Right cardiac atrium (tissue), 5 donors: ENCODE results near the gene PTPRM. TPM values are rescaled to one million over a fixed set of nuclear protein-coding genes. Genes with fewer than 3 reads are reported as not detected.

Experiments used
- ATAC-seq, 2 donors: fragments of 200-7000 bp; cut with Tn5 transposase; one replicate each; pipeline versions ENCODE4 v1.8.0 to v1.9.1; 2020; ENCODE audit warnings: moderate library complexity in 2 of 2, mild to moderate bottlenecking in 1 of 2
- DNase-seq, 3 donors: peaks; one replicate each; pipeline ENCODE4 v3.0.0-alpha.2; 2020
- H3K27ac ChIP-seq: one replicate; pipeline ENCODE4 v1.5.1; 2013; ENCODE audit warnings: mild to moderate bottlenecking, low read length, control low read depth, moderate library complexity
- H3K27me3 ChIP-seq: one replicate; pipeline ENCODE4 v1.6.1; 2013; ENCODE audit not compliant: control insufficient read depth, insufficient read depth
- H3K4me1 ChIP-seq: one replicate; pipeline ENCODE4 v1.6.1; 2013; ENCODE audit warnings: low read length; ENCODE audit not compliant: control insufficient read depth, insufficient read depth
- H3K4me3 ChIP-seq: one replicate; pipeline ENCODE4 v1.5.1; 2013; ENCODE audit warnings: low read length, control low read depth
- H3K9me3 ChIP-seq: one replicate; pipeline ENCODE4 v1.6.1; 2013; ENCODE audit warnings: low read length; ENCODE audit not compliant: control insufficient read depth
- whole genome bisulfite sequencing: extraction: QIAGEN DNeasy Blood & Tissue Kit; methylation state at CpG from one replicate; pipeline ENCODE4 v1.1.7; 2013; 5-methylcytosine and 5-hydroxymethylcytosine counted together
- intact Hi-C, 4 donors: fragments of 100-400 bp; cut with DNase I; formaldehyde crosslinking; loops; one replicate each; pipeline versions ENCODE4 v1.11.0 to v1.14.0; 2022 to 2023
- polyA plus RNA-seq: library from polyadenylated mRNA; stranded (reverse); fragments of 200-250 nt; gene quantifications from one replicate; pipeline ENCODE4 v1.2.3, GENCODE V29; 2013
- total RNA-seq, 4 donors: library from RNA; stranded (reverse); fragmentation: NEBNext Ultra II Directional; extraction: Animal tissue kit (Norgen Biotek cat#: 25700); gene quantifications; one replicate each; pipeline ENCODE4 v1.2.1, GENCODE V29; 2021
- donor health status: healthy with polysubstance abuse.
- donor health status: DM: no; HTN: yes; CAD: no.
- donor health status: DM: no; HTN: no; CAD: no.
- donor health status: DM: no; HTN: yes; CAD: no; lungs with severe emphysema.
- donor health status: DM: yes; HTN: yes; CAD: no.

Gene PTPRM
- total and polyA plus RNA-seq, 5 donors, result 55.1 to 81.5 (median 63.4) TPM

DNA sequence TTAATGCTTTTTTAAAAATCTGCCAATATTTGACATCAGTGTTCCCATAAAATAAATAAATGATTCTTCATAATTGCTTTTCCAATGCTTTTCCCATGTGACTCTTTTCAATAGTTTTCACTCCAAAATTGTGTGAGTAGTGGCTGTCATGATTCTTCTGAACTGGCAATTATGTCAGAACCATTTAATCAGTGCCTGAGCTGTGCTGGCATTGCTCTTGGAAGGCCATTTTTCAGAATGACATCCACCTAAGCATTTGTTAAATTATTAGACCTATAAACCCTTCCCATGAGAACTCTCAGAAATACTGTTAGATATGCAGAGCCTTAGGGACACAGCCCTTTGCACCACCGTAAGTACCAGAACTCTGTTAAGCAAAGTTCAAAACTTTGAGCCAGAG lies 707.3 kb downstream of the PTPRM start:
- WGBS, result 98% methylated on average over 1 of the region's 1 CpG
- Histone ChIP-seq H3K27ac (no peak overlapping the region), H3K4me1 (no peaks in the 10 kb centered on the region), H3K9me3 (no peaks in the 10 kb centered on the region), H3K4me3 (no peak overlapping the region), H3K27me3 (no peaks in the 10 kb centered on the region)
- ATAC-seq (no peak), DNase-seq (no peak)
- intact Hi-C loops, result no loop called here

DNA sequence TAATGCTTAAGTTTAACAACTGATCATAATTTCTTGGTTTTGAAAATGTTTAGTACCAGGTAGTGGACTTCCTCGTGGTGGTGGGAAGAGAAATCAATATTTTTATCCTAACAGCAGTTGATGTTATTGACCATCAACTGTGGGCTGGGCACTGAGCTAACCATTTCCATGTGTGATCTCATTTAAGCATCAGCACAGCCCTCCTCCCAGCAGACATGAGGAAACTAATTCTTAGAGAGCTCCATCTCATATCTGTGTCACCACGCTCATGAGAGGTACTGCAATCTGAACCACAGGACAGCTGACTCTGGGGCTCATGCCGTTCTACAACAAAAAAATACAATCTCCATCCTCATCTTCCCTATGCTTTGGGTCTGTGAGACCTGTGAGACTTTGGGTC lies 709.3 kb downstream of the PTPRM start:
- no peak overlapping the region for H3K27ac ChIP-seq
- no peaks in the 10 kb centered on the region for H3K9me3 ChIP-seq
- no peak overlapping the region for H3K4me3 ChIP-seq
- DNase-seq (no peak), ATAC-seq (no peak)
- H3K27me3 ChIP-seq, result no peaks in the 10 kb centered on the region
- WGBS, result 98% methylated on average over 3 of the region's 3 CpGs
- intact Hi-C loops, result no loop called here
- no peaks in the 10 kb centered on the region for H3K4me1 ChIP-seq

DNA sequence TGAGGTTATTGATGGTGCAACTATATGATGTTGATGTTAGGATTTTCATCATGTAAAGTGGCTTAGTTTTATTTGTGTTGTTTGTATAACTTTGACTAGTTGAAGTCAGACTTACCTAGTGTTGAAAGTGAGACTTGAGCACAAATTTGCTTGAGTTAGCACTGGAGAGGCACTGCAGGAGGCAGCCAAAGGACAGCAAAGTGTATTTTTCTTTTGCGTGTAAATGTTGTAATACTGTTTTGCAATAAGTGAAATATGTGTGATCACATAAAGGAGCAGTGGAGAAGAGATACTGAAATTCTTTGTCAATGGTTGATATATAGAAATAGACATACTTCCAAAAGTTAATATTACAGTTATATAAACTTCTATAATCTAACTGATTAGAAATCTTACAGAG lies 710.2 kb downstream of the PTPRM start:
- no peak for DNase-seq
- 48% methylated on average over 1 of the region's 1 CpG for WGBS
- H3K4me1 ChIP-seq, result no peaks in the 10 kb centered on the region
- H3K4me3 ChIP-seq, result no peak overlapping the region
- intact Hi-C loops, result no loop called here
- no peaks in the 10 kb centered on the region for H3K27me3 ChIP-seq
- no peak overlapping the region for H3K27ac ChIP-seq
- H3K9me3 ChIP-seq, result no peaks in the 10 kb centered on the region
- no peak for ATAC-seq

DNA sequence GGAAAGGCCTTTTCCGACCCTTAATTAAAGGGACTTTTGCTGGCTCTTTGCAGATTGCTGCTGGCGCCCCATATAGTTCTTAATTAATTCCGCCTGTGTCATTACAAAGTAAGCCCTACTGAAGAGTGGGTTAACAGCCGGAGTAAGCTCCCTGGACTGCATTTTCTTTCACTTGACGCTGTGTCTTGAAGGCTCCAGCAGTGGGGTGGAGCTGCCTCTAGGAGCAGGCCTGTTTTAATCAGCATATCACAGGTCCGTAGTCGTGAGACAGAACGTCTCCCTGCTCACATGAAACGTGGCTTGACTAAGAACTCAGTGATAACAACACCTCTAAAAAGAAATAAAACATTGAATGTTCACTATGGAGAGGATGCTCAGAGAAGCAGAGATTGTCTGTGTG lies 712.2 kb downstream of the PTPRM start:
- ATAC-seq (no peak), DNase-seq (no peak)
- no peak overlapping the region for H3K27ac ChIP-seq
- H3K9me3 ChIP-seq, result no peaks in the 10 kb centered on the region
- intact Hi-C loops, result no loop called here
- no peaks in the 10 kb centered on the region for H3K27me3 ChIP-seq
- H3K4me3 ChIP-seq, result no peak overlapping the region
- WGBS, result 78% methylated on average over 9 of the region's 9 CpGs
- H3K4me1 ChIP-seq, result no peaks in the 10 kb centered on the region

DNA sequence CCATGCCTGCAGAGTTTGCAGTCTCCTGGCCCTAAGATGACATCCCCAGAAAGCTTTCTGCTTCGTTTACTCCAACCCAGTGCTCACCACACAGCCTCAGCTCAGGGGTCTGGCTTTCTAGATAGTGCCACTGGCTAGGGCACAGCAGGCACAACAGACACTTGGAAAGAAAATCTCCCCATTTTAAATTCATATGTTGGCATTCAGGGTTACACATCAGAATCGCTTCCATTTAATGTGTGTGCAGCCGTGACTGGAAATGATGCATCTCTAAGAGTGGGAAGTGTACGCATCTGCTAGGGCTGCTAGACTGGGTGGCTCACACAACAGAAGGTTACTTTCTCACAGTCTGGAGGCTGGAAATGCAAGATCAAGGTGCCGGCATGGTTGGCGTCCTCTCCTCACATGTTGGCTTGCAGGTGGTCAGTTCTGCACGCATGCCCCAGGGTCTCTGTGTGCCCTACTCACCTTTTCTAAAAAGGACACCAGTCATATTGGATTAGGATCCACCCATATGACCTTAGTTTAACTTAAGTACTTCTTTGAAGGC lies 712.7 kb downstream of the PTPRM start:
- intact Hi-C loops, result loop anchor here in 1 of 4 donors (10.0 kb wide), 1 partner anchor 85 kb away; no protein-coding TSS in a partner anchor
- no peaks in the 10 kb centered on the region for H3K4me1 ChIP-seq
- no peaks in the 10 kb centered on the region for H3K27me3 ChIP-seq
- WGBS, result 92% methylated on average over 7 of the region's 7 CpGs
- no peak for ATAC-seq
- H3K27ac ChIP-seq, result no peak overlapping the region
- no peak for DNase-seq
- no peak overlapping the region for H3K4me3 ChIP-seq
- H3K9me3 ChIP-seq, result no peaks in the 10 kb centered on the region

DNA sequence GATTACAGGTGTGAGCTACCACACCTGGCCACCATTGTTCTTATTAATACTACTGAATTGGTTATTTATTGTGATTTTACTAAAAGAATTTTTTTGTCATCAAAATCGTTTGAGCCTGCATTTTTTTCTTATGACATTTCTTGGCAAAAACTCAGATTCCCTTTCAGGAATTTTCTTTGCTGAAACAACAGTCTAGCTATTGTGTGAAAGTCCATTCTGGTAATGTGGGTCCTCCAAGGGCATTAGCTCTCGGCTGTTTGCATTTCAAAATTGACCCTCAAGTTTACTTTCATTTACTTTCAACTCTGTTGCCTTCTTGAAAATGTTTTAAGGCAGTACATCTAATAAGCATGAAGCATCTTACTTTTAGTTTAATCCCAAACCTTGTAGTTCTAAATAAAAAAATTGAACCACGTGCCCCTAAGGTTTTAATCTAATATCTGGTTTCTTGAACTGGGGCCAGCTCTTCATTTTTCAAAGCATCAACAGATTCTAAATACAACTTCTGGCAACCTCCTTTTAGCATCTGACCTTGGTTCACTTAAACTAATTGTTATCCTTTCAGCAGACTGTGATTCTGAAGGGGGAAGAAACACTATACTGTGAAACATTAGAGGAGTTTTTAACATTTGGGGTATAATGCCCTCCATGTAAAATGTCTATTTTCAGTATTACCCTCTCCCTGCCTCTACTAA lies 716.9 kb downstream of the PTPRM start:
- no peak overlapping the region for H3K4me3 ChIP-seq
- H3K9me3 ChIP-seq, result no peaks in the 10 kb centered on the region
- intact Hi-C loops, result loop anchor here in 1 of 4 donors (10.0 kb wide), 1 partner anchor 81 kb away; no protein-coding TSS in a partner anchor
- H3K4me1 ChIP-seq, result peaks cover 4% of the 10 kb centered on the region
- no peaks in the 10 kb centered on the region for H3K27me3 ChIP-seq
- ATAC-seq (no peak), DNase-seq (no peak)
- WGBS, result 27% methylated on average over 3 of the region's 3 CpGs
- H3K27ac ChIP-seq, result no peak overlapping the region

DNA sequence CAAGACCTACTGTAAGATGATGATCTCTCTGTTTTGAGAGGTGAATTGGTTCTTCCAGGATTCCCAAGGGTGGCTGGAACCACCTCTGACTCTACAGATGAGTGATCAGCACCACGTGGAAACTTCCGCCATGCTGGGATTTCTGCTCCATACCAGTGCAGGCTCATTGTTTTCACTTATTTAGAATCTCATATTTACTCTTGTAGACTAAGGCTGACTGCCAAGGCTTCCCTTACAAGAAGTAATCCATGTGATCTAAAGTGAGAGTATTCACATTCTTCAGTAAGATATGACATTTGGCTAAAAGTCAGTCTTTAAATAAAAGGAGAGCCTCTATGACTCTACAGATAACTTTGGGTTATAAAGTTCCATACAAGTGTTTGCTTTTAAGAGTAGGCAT lies 719.2 kb downstream of the PTPRM start:
- H3K27me3 ChIP-seq, result no peaks in the 10 kb centered on the region
- ATAC-seq (no peak), DNase-seq (no peak)
- H3K4me1 ChIP-seq, result peaks cover 6% of the 10 kb centered on the region
- 85% methylated on average over 2 of the region's 2 CpGs for WGBS
- H3K9me3 ChIP-seq, result no peaks in the 10 kb centered on the region
- intact Hi-C loops, result loop anchor here in 1 of 4 donors (10.0 kb wide), 1 partner anchor 78 kb away; no protein-coding TSS in a partner anchor
- H3K27ac ChIP-seq, result no peak overlapping the region
- no peak overlapping the region for H3K4me3 ChIP-seq

DNA sequence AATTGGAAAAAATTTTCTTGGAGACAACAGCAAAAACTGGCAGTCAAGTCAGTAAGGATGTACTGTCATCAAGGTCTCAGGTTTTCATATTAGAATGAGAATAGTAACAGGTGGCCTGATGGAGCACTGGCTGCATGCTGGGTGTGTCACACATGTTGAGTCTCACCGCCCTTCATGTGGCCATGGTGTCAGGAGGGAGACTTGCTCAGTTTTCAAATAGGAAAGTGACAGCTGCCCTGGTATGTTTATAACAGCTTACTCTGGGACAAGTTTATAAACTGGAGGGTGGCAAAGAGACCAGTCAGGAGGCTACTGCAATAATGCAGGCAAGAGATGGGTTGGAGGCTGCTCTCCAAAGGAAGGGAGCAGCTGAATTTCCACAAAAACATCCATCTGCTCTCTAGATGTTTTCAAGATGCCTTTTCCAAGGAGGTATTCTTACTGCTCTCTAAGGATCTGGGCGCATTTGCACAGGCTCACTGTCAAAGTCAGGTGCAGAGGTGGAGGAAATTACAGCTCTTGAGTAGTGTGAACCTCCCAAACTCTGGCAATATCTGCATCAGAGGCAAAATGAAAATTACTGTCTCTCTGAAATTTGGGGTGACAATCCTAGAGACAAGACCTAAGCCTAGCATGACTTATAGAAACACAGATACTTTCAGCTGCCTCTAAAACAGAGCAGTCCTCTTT lies 720.2 kb downstream of the PTPRM start:
- no peak for ATAC-seq
- Histone ChIP-seq H3K27ac (no peak overlapping the region), H3K27me3 (no peaks in the 10 kb centered on the region), H3K9me3 (no peaks in the 10 kb centered on the region), H3K4me1 (peaks cover 6% of the 10 kb centered on the region), H3K4me3 (no peak overlapping the region)
- 98% methylated on average over 2 of the region's 2 CpGs for WGBS
- intact Hi-C loops, result loop anchor here in 1 of 4 donors (10.0 kb wide), 1 partner anchor 77 kb away; no protein-coding TSS in a partner anchor
- no peak for DNase-seq

DNA sequence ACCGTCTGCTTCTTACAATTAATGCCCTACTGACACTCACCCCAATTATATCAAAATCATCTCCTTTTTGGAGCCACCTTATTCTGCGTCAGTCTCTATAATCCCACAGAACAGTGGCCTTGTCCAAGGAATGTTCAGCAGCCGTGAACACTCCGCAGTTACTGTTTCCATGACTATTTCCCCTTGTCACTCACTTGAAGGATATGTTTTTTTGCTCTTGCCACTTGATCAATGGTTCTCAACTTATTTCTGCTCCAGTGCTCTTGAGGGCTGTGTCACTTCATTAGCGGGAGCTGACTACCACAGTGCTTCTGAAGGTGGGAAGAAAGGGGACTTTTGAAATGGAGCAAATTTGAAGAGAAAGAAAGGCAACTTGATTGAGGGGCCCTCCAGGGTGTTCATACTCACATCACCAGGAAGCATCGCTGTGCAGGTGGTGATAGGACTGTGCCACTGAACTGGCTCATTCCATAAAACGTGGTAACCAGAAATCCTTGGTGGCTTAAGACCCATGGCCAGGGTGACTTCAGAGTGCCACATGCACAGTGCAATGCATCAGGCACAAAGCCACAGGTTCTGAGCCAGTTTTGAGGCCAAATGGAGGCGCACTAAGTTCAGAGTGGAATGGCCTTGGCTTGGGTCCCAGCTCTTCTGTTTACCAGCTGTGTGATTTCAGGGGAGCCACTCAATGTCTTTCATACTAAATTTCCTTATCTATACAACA lies 721.5 kb downstream of the PTPRM start:
- 81% methylated on average over 8 of the region's 8 CpGs for WGBS
- ATAC-seq (peak in 1 of 2 donors; percentile 36), DNase-seq (peak in 1 of 3 donors; percentile 39)
- H3K4me3 ChIP-seq, result no peak overlapping the region
- intact Hi-C loops, result loop anchor here in 1 of 4 donors (10.0 kb wide), 1 partner anchor 76 kb away; no protein-coding TSS in a partner anchor
- H3K9me3 ChIP-seq, result no peaks in the 10 kb centered on the region
- H3K27ac ChIP-seq, result no peak overlapping the region
- no peaks in the 10 kb centered on the region for H3K27me3 ChIP-seq
- peaks cover 6% of the 10 kb centered on the region for H3K4me1 ChIP-seq

DNA sequence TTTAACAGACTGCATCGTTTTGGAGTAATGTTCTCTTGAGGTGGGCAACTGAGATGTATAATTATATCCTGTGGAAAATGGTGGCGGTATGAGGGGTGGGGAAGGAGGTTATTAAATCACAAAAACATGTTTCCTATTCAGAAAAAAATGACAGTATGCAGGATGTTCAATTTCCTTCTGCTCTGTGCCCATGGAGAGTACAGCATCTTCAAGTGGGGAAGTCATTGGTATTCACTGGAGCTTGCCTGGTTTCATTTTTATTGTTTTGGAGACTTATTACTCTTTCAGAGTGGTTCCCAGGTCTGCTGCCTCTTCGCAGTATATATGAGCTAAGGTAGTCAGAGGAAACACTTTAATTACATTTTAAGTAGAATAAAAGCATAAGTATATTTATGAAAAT lies 723.3 kb downstream of the PTPRM start:
- H3K9me3 ChIP-seq, result no peaks in the 10 kb centered on the region
- intact Hi-C loops, result no loop called here
- no peaks in the 10 kb centered on the region for H3K27me3 ChIP-seq
- H3K4me1 ChIP-seq, result peaks cover 6% of the 10 kb centered on the region
- DNase-seq (no peak), ATAC-seq (no peak)
- H3K27ac ChIP-seq, result no peak overlapping the region
- WGBS, result 62% methylated on average over 3 of the region's 3 CpGs
- no peak overlapping the region for H3K4me3 ChIP-seq

DNA sequence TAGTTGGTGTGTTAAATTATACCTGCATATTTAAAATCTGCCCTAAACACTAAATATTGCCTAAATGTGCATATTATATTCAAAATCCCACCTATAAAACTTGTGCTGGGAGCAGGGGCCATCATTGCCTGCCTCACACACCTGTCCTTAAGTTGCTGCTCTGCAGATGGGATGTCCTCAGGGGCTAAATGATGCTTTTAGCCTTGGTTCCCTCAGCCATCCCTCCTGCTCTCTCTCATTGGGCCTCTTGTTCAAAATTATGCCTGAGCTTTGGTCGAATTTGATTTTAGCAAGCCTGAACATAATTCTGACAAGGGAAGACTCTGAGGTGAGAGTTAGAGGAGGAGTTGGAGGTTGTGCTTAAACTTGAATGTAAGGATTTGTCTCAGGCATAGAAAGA lies 723.8 kb downstream of the PTPRM start:
- Histone ChIP-seq H3K4me3 (no peak overlapping the region), H3K27ac (no peak overlapping the region), H3K27me3 (no peaks in the 10 kb centered on the region), H3K9me3 (no peaks in the 10 kb centered on the region), H3K4me1 (peaks cover 6% of the 10 kb centered on the region)
- DNase-seq (no peak), ATAC-seq (no peak)
- intact Hi-C loops, result no loop called here
- WGBS, result 66% methylated on average over 1 of the region's 1 CpG
